Activated naive CD8-positive, alpha-beta T cell treated with anti-CD3 and anti-CD28 coated beads, Interleukin-2, amount 50 U/mL, for 24 hours (primary cell): ENCODE data around the gene CD37.
"Not testable (repeated sequence)": the region's sequence is repeated elsewhere in the genome, so short reads cannot be mapped to it uniquely, and the experiment has no call there.

ENCODE experiments used
- ATAC-seq: fragments of 150-1000 bp; cut with Tn5 transposase; one replicate; pipeline ENCODE4 v1.10.0; 2021
- DNase-seq: peaks from one replicate; pipeline ENCODE4 v3.0.0; 2021
- H3K27ac Mint-ChIP-seq: one replicate; pipeline ENCODE4 v1.8.0; 2021; ENCODE audit warnings: mild to moderate bottlenecking, mixed read lengths
- H3K27me3 Mint-ChIP-seq: one replicate; pipeline ENCODE4 v1.8.0; 2021; ENCODE audit warnings: mixed read lengths
- H3K36me3 Mint-ChIP-seq: one replicate; pipeline ENCODE4 v1.8.0; 2021; ENCODE audit warnings: low read depth, mixed read lengths
- H3K4me1 Mint-ChIP-seq: one replicate; pipeline ENCODE4 v1.8.0; 2021; ENCODE audit warnings: mixed read lengths
- H3K4me3 Mint-ChIP-seq: one replicate; pipeline ENCODE4 v1.8.0; 2021; ENCODE audit warnings: mild to moderate bottlenecking, moderate library complexity, mixed read lengths
- H3K9me3 Mint-ChIP-seq: one replicate; pipeline ENCODE4 v1.8.0; 2021; ENCODE audit warnings: mixed read lengths

CD37 gene

DNA sequence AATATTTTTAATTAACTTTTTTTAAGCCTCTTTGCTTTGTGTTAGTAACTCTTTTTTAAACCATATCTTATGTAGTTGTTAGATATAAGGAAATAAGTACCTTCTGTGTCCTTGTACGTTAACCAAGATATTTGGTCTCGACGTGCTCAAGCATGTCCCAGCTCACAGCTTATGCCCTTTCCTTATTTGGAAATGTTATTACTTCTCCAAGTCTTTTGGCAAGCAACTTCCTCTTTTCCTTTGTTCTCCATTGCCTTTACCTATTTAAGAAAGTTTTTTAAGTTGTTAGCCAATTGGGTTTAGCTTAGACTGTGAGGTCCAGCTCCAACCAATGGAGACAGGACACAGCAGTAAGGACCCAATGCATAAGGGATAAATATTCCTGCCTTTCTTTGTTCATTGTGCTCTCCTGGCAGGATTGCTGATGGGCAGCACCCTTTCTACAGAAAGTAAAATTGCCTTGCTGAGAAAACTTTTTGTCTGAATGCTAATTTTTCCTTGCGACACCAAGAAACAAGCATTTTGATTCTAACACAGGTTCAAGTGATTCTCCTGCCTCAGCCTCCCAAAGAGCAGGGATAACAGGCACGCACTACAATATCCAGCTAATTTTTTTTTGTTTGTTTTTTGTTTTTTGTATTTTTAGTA is 33.6 kb downstream of the CD37 start:
- H3K27ac Mint-ChIP-seq, result no peak overlapping the region
- peaks cover 9% of the 10 kb centered on the region for H3K27me3 Mint-ChIP-seq
- no peaks in the 10 kb centered on the region for H3K4me1 Mint-ChIP-seq
- no peak for ATAC-seq
- no peak for DNase-seq
- no peaks in the 10 kb centered on the region for H3K9me3 Mint-ChIP-seq
- no peaks in the 10 kb centered on the region for H3K36me3 Mint-ChIP-seq
- no peak overlapping the region for H3K4me3 Mint-ChIP-seq

DNA sequence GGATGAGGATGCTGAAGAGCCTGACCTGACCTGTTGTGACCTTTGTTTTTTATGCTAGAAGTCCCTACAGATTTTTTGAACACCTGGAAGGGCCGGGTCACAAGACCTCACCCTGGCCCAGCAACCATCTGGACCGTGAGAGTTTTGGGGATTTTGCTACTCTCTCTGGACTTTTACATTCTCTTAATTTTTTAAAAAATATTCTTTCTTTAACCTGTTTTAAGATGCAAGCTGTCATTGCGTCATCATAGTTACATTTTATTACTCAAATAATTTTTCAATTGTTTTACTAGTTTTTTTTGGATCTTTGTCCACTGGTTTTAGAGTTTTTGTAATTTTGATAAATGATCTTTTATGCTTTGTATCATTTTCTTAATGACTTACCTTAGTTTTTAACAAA is 36.0 kb downstream of the CD37 start:
- peaks cover 15% of the 10 kb centered on the region for H3K27me3 Mint-ChIP-seq
- H3K9me3 Mint-ChIP-seq, result no peaks in the 10 kb centered on the region
- ATAC-seq, result no peak
- H3K4me3 Mint-ChIP-seq, result no peak overlapping the region
- no peaks in the 10 kb centered on the region for H3K4me1 Mint-ChIP-seq
- DNase-seq, result no peak
- H3K36me3 Mint-ChIP-seq, result no peaks in the 10 kb centered on the region
- no peak overlapping the region for H3K27ac Mint-ChIP-seq

DNA sequence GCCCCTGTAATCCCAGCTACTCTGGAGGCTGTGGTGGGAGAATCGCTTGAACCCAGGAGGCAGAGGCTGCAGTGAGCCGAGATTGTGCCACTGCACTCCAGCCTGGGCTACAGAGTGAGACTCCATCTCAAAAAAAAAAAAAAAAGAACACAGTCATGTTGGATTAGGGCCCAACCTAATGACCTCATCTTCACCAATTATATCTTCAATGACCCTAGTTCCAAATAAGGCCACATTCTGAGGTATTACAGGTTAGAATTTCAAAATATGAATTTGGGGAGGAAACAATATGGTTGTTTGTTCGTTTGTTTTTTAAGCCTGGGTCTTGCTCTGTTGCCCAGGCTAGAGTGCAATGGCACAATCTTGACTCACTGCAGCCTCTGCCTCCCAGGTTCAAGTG is 38.0 kb downstream of the CD37 start:
- not testable (repeated sequence) for H3K9me3 Mint-ChIP-seq, H3K4me3 Mint-ChIP-seq, DNase-seq, H3K27ac Mint-ChIP-seq, ATAC-seq, H3K36me3 Mint-ChIP-seq, H3K4me1 Mint-ChIP-seq
- peaks cover 18% of the 10 kb centered on the region for H3K27me3 Mint-ChIP-seq

DNA sequence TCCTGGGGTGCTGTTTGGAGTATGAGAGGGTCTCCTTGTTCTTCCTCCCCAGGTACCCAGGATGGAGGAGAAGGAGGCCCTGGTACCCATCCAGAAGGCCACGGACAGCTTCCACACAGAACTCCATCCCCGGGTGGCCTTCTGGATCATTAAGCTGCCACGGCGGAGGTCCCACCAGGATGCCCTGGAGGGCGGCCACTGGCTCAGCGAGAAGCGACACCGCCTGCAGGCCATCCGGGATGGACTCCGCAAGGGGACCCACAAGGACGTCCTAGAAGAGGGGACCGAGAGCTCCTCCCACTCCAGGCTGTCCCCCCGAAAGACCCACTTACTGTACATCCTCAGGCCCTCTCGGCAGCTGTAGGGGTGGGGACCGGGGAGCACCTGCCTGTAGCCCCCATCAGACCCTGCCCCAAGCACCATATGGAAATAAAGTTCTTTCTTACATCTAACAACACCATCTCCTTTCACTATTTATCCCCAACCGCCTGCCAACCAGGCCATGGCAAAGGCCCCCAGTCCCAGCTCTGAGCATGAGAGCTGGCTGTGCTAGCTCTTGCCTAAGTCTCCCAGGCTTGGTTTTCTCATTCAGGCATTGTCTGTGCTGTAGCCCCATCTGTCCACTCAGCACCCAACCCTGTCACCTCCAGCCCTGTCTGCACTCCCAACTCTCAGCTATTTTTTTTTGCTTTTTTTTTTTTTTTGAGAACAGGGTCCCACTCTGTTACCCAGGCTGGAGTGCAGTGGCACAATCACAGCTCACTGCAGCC is 39.6 kb downstream of the CD37 start:
- Mint-ChIP-seq H3K9me3 (no peaks in the 10 kb centered on the region), H3K4me3 (no peak overlapping the region), H3K4me1 (no peaks in the 10 kb centered on the region), H3K27ac (no peak overlapping the region), H3K27me3 (peaks cover 16% of the 10 kb centered on the region), H3K36me3 (no peaks in the 10 kb centered on the region)
- ATAC-seq, result no peak
- DNase-seq, result no peak

DNA sequence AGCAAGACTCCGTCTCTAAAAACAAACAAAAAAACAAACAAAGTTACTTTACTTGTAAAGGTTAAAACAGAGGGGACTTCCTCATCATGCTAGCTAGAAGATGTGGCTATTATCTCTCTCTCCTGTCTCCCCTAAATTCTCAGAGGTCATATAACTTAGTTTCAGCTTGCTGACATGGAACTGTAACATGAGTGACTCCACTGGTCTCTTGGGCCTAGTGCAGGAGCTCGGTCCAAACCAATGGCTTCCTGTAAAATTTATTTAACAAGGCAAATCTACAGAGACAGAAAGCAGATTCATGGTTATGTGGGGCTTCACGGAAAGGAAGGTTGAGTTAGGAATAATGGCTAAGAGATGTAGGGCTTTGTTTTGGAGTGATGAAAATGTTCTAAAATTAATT is 43.3 kb downstream of the CD37 start:
- DNase-seq, result no peak
- H3K9me3 Mint-ChIP-seq, result peaks cover 7% of the 10 kb centered on the region
- H3K27ac Mint-ChIP-seq, result no peak overlapping the region
- H3K36me3 Mint-ChIP-seq, result peaks cover 4% of the 10 kb centered on the region
- ATAC-seq, result no peak
- H3K4me1 Mint-ChIP-seq, result no peaks in the 10 kb centered on the region
- H3K27me3 Mint-ChIP-seq, result peaks cover 16% of the 10 kb centered on the region
- no peak overlapping the region for H3K4me3 Mint-ChIP-seq

DNA sequence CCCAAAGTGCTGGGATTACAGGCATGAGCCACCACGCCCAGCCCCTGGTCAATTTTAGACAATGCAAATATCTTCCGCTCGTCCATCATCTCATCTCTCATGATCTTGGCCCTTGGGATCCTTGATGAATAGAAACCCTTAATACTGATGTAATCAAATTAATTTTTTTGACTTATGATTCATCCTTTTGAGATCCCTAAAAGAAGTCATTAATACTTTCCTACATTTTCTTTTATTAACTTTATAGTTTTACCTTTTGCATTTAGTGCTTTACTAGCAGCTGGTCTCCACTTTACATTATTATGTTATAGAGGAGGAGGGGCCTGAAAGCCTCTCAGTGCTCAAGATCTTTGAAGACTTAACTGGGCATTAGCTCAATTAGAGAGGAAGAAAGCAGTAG is 45.2 kb downstream of the CD37 start:
- Mint-ChIP-seq H3K27ac (no peak overlapping the region), H3K27me3 (peaks cover 12% of the 10 kb centered on the region), H3K4me3 (no peak overlapping the region), H3K9me3 (peaks cover 7% of the 10 kb centered on the region), H3K4me1 (no peaks in the 10 kb centered on the region), H3K36me3 (peaks cover 5% of the 10 kb centered on the region)
- DNase-seq (no peak), ATAC-seq (no peak)

DNA sequence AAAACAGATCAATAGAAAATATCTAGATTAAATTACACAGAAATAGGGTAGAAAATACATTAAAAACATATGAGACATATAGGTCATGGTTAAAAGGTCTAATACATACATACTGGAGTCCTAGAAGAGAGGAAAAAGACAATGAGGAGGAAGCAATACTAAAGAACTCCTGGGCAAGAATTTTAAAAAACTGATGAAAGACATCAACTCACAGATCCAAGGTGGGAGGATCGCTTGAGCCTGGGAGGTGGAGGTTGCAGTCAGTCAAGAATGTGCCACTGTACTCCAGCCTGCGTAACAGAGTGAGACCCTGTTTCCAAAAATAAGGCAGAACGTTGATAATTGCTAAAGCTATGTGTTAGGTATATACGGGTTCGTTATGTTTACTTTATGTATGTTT is 47.4 kb downstream of the CD37 start:
- ATAC-seq (no peak), DNase-seq (no peak)
- Mint-ChIP-seq H3K4me1 (peaks cover 4% of the 10 kb centered on the region), H3K4me3 (no peak overlapping the region), H3K27ac (no peak overlapping the region), H3K27me3 (peaks cover 6% of the 10 kb centered on the region), H3K9me3 (peaks cover 7% of the 10 kb centered on the region), H3K36me3 (peaks cover 5% of the 10 kb centered on the region)

DNA sequence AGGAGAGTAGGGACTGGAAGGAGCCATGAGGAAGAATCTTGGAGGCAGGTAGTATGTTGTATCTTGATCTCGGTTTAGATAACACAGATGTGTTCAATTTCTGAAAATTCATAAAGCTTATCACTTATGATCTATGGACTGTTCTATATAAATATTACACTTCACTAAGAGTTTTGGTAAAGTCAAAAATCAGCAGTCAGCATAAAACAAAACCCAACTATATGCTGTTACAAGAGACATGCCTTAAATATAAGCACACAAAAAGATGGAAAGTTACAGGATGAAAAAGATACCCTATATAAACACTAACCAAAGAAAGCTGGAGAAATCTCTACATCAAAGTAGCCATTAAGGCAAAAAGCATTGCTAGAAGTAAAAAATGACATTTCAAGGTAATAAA is 48.4 kb downstream of the CD37 start:
- Mint-ChIP-seq H3K27me3 (peaks cover 4% of the 10 kb centered on the region), H3K4me1 (peaks cover 12% of the 10 kb centered on the region), H3K9me3 (peaks cover 7% of the 10 kb centered on the region), H3K4me3 (no peak overlapping the region), H3K27ac (no peak overlapping the region), H3K36me3 (peaks cover 5% of the 10 kb centered on the region)
- no peak for ATAC-seq
- DNase-seq, result no peak

DNA sequence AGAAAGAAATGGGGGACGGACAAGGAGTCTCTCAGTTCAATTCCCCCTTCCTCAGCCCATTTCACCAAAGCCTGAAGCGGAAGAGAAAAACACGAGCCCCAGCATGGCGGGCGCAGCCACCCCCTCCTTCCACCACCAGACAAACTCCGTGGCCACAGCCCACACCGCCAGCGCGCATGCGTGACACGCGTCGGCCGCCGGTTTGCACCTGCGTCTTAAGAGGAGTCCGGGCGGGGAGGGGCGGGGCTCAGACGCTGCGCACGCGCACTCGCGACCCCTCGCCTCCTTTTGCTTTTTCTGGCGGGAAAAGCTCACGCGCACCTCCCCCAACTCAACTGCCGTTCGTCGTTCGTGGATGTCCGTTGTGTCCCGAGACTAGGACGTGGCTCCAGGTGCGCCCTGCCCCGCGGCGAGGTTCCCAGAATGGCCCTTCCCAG is 52.7 kb downstream of the CD37 start, which contains the start of gene KASH5:
Gene KASH5 (plus strand): TSS at position 314 of the 437 bp plus-strand sequence. CDS start 2,635 bp downstream, outside the sequence.
- ATAC-seq (no peak), DNase-seq (peak; percentile 77)
- peak within 1 kb of the TSS; percentile 49 for H3K4me3 Mint-ChIP-seq
- H3K4me1 Mint-ChIP-seq, result peaks cover 23% of the 10 kb centered on the region
- H3K27me3 Mint-ChIP-seq, result peaks cover 4% of the 10 kb centered on the region
- peaks cover 2% of the 10 kb centered on the region for H3K36me3 Mint-ChIP-seq
- peak within 1 kb of the TSS; percentile 79 for H3K27ac Mint-ChIP-seq
- peaks cover under 1% of the 10 kb centered on the region for H3K9me3 Mint-ChIP-seq

DNA sequence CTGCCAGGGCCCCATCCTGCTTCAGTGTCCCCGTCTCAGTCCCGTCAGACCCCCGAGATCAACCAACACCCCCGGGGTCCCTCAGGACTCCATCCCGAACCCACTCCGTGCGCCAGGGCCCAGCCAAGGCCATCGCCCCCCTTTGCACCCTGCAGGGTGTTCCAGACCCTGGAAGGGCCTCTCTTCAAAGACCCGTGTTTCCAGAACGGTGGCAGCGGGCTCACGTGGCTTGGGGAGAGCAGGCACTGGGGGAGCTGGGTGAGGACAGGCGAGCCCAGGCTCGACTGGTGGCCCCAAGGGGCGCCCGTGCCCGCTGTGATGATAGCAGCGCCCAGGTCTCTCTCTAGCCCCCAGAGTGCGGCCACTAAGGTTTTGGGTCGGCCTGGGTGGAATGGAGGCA is 54.2 kb downstream of the CD37 start:
- no peak overlapping the region for H3K4me3 Mint-ChIP-seq
- no peaks in the 10 kb centered on the region for H3K36me3 Mint-ChIP-seq
- no peak overlapping the region for H3K27ac Mint-ChIP-seq
- DNase-seq, result no peak
- no peak for ATAC-seq
- peaks cover 23% of the 10 kb centered on the region for H3K4me1 Mint-ChIP-seq
- peaks cover 4% of the 10 kb centered on the region for H3K27me3 Mint-ChIP-seq
- no peaks in the 10 kb centered on the region for H3K9me3 Mint-ChIP-seq
